ENCODE measurements around the gene C2orf76.

Gene C2orf76

GRCh38 chr2:119324685-119325270 lies 41.9 kb downstream of the C2orf76 start:
- H3K27ac ChIP-seq (ENCODE audit: low read depth, low read length): no peak overlapping the region
- H3K4me3 ChIP-seq (ENCODE audit: low read length): no peak overlapping the region
- no peaks in the 10 kb centered on the region for H3K27me3 ChIP-seq (ENCODE audit: control insufficient read depth, insufficient read depth, low read length)
- no peaks in the 10 kb centered on the region for H3K4me1 ChIP-seq (ENCODE audit: control insufficient read depth, insufficient read depth, low read length)
- no peaks in the 10 kb centered on the region for H3K36me3 ChIP-seq (ENCODE audit: control insufficient read depth, insufficient read depth, low read length)
- no peak overlapping the region for H3K9ac ChIP-seq (ENCODE audit: low read length)

GRCh38 chr2:119323459-119323858 lies 43.2 kb downstream of the C2orf76 start:
- Histone ChIP-seq H3K36me3 (ENCODE audit: control insufficient read depth, insufficient read depth, low read length) (no peaks in the 10 kb centered on the region), H3K9ac (ENCODE audit: low read length) (no peak overlapping the region), H3K27me3 (ENCODE audit: control insufficient read depth, insufficient read depth, low read length) (no peaks in the 10 kb centered on the region), H3K27ac (ENCODE audit: low read depth, low read length) (no peak overlapping the region), H3K4me3 (ENCODE audit: low read length) (no peak overlapping the region), H3K4me1 (ENCODE audit: control insufficient read depth, insufficient read depth, low read length) (no peaks in the 10 kb centered on the region)

GRCh38 chr2:119319593-119319992 lies 47.0 kb downstream of the C2orf76 start:
- H3K27me3 ChIP-seq (ENCODE audit: control insufficient read depth, insufficient read depth, low read length): no peaks in the 10 kb centered on the region
- H3K27ac ChIP-seq (ENCODE audit: low read depth, low read length): no peak overlapping the region
- H3K36me3 ChIP-seq (ENCODE audit: control insufficient read depth, insufficient read depth, low read length): no peaks in the 10 kb centered on the region
- no peak overlapping the region for H3K9ac ChIP-seq (ENCODE audit: low read length)
- H3K4me1 ChIP-seq (ENCODE audit: control insufficient read depth, insufficient read depth, low read length): no peaks in the 10 kb centered on the region
- H3K4me3 ChIP-seq (ENCODE audit: low read length): no peak overlapping the region

- Histone ChIP-seq H3K4me3 (ENCODE audit: low read length) (no peak overlapping the region), H3K4me1 (ENCODE audit: control insufficient read depth, insufficient read depth, low read length) (no peaks in the 10 kb centered on the region), H3K36me3 (ENCODE audit: control insufficient read depth, insufficient read depth, low read length) (no peaks in the 10 kb centered on the region), H3K27ac (ENCODE audit: low read depth, low read length) (no peak overlapping the region), H3K9ac (ENCODE audit: low read length) (no peak overlapping the region), H3K27me3 (ENCODE audit: control insufficient read depth, insufficient read depth, low read length) (no peaks in the 10 kb centered on the region)
Observed at GRCh38 chr2:119317554-119317953, 49.1 kb downstream of the C2orf76 start.

GRCh38 chr2:119316066-119316465 lies 50.6 kb downstream of the C2orf76 start:
- Histone ChIP-seq H3K36me3 (ENCODE audit: control insufficient read depth, insufficient read depth, low read length) (no peaks in the 10 kb centered on the region), H3K4me1 (ENCODE audit: control insufficient read depth, insufficient read depth, low read length) (no peaks in the 10 kb centered on the region)

GRCh38 chr2:119315241-119315925 lies 51.3 kb downstream of the C2orf76 start:
- H3K4me1 ChIP-seq (ENCODE audit: control insufficient read depth, insufficient read depth, low read length): no peaks in the 10 kb centered on the region
- H3K27ac ChIP-seq (ENCODE audit: low read depth, low read length): no peak overlapping the region
- H3K27me3 ChIP-seq (ENCODE audit: control insufficient read depth, insufficient read depth, low read length): no peaks in the 10 kb centered on the region
- H3K4me3 ChIP-seq (ENCODE audit: low read length): no peak overlapping the region
- H3K9ac ChIP-seq (ENCODE audit: low read length): no peak overlapping the region
- H3K36me3 ChIP-seq (ENCODE audit: control insufficient read depth, insufficient read depth, low read length): no peaks in the 10 kb centered on the region

More at GRCh38 chr2:119316066-119316465, 50.6 kb downstream of the C2orf76 start:
- Histone ChIP-seq H3K9ac (ENCODE audit: low read length) (no peak overlapping the region), H3K27ac (ENCODE audit: low read depth, low read length) (no peak overlapping the region), H3K4me3 (ENCODE audit: low read length) (no peak overlapping the region), H3K27me3 (ENCODE audit: control insufficient read depth, insufficient read depth, low read length) (no peaks in the 10 kb centered on the region)

GRCh38 chr2:119311831-119312230 lies 54.8 kb downstream of the C2orf76 start:
- H3K27me3 ChIP-seq (ENCODE audit: control insufficient read depth, insufficient read depth, low read length): no peaks in the 10 kb centered on the region
- no peak overlapping the region for H3K9ac ChIP-seq (ENCODE audit: low read length)
- no peaks in the 10 kb centered on the region for H3K4me1 ChIP-seq (ENCODE audit: control insufficient read depth, insufficient read depth, low read length)
- no peak overlapping the region for H3K27ac ChIP-seq (ENCODE audit: low read depth, low read length)
- no peaks in the 10 kb centered on the region for H3K36me3 ChIP-seq (ENCODE audit: control insufficient read depth, insufficient read depth, low read length)
- H3K4me3 ChIP-seq (ENCODE audit: low read length): no peak overlapping the region

GRCh38 chr2:119311371-119311770 lies 55.3 kb downstream of the C2orf76 start:
- no peak overlapping the region for H3K9ac ChIP-seq (ENCODE audit: low read length)
- H3K4me3 ChIP-seq (ENCODE audit: low read length): no peak overlapping the region
- no peaks in the 10 kb centered on the region for H3K27me3 ChIP-seq (ENCODE audit: control insufficient read depth, insufficient read depth, low read length)
- H3K27ac ChIP-seq (ENCODE audit: low read depth, low read length): no peak overlapping the region
- H3K36me3 ChIP-seq (ENCODE audit: control insufficient read depth, insufficient read depth, low read length): no peaks in the 10 kb centered on the region
- H3K4me1 ChIP-seq (ENCODE audit: control insufficient read depth, insufficient read depth, low read length): no peaks in the 10 kb centered on the region

GRCh38 chr2:119308793-119309330 lies 57.8 kb downstream of the C2orf76 start:
- Histone ChIP-seq H3K4me1 (ENCODE audit: control insufficient read depth, insufficient read depth, low read length) (peaks cover 2% of the 10 kb centered on the region), H3K9ac (ENCODE audit: low read length) (no peak overlapping the region)

GRCh38 chr2:119307419-119308140 lies 59.1 kb downstream of the C2orf76 start:
- Histone ChIP-seq H3K27me3 (ENCODE audit: control insufficient read depth, insufficient read depth, low read length) (no peaks in the 10 kb centered on the region), H3K4me1 (ENCODE audit: control insufficient read depth, insufficient read depth, low read length) (peaks cover 2% of the 10 kb centered on the region), H3K9ac (ENCODE audit: low read length) (no peak overlapping the region), H3K4me3 (ENCODE audit: low read length) (no peak overlapping the region), H3K36me3 (ENCODE audit: control insufficient read depth, insufficient read depth, low read length) (no peaks in the 10 kb centered on the region), H3K27ac (ENCODE audit: low read depth, low read length) (no peak overlapping the region)

More at GRCh38 chr2:119308793-119309330, 57.8 kb downstream of the C2orf76 start:
- Histone ChIP-seq H3K36me3 (ENCODE audit: control insufficient read depth, insufficient read depth, low read length) (no peaks in the 10 kb centered on the region), H3K27ac (ENCODE audit: low read depth, low read length) (no peak overlapping the region), H3K4me3 (ENCODE audit: low read length) (no peak overlapping the region), H3K27me3 (ENCODE audit: control insufficient read depth, insufficient read depth, low read length) (no peaks in the 10 kb centered on the region)

- H3K27me3 ChIP-seq (ENCODE audit: control insufficient read depth, insufficient read depth, low read length): no peaks in the 10 kb centered on the region
- peak overlapping the region; percentile 14 for H3K27ac ChIP-seq (ENCODE audit: low read depth, low read length)
- no peaks in the 10 kb centered on the region for H3K36me3 ChIP-seq (ENCODE audit: control insufficient read depth, insufficient read depth, low read length)
- H3K4me3 ChIP-seq (ENCODE audit: low read length): peak overlapping the region; percentile 44
- H3K4me1 ChIP-seq (ENCODE audit: control insufficient read depth, insufficient read depth, low read length): peaks cover 2% of the 10 kb centered on the region
- no peak overlapping the region for H3K9ac ChIP-seq (ENCODE audit: low read length)
Observed at GRCh38 chr2:119306196-119306590, 60.4 kb downstream of the C2orf76 start.

- H3K36me3 ChIP-seq (ENCODE audit: control insufficient read depth, insufficient read depth, low read length): no peaks in the 10 kb centered on the region
- peak overlapping the region; percentile 14 for H3K27ac ChIP-seq (ENCODE audit: low read depth, low read length)
- peak overlapping the region; percentile 44 for H3K4me3 ChIP-seq (ENCODE audit: low read length)
- H3K4me1 ChIP-seq (ENCODE audit: control insufficient read depth, insufficient read depth, low read length): peaks cover 2% of the 10 kb centered on the region
- H3K27me3 ChIP-seq (ENCODE audit: control insufficient read depth, insufficient read depth, low read length): no peaks in the 10 kb centered on the region
- H3K9ac ChIP-seq (ENCODE audit: low read length): no peak overlapping the region
Observed at GRCh38 chr2:119305497-119306195, 61.0 kb downstream of the C2orf76 start.
